RPMI7951 (cell line): ENCODE measurements around the gene MAGED2. TPM values are rescaled to one million over a fixed set of nuclear protein-coding genes. Genes with fewer than 3 reads are reported as not detected.
"Not testable (repeated sequence)": the region's sequence is repeated elsewhere in the genome, so short reads cannot be mapped to it uniquely, and the experiment has no call there.

Source experiments
- DNase-seq: peaks from one replicate; pipeline ENCODE4 v3.0.0-alpha.2; 2012; ENCODE audit warnings: low read depth
- total RNA-seq: library from RNA; depleted of rRNA; stranded (reverse); fragments of >200 nt; shearing (Covaris generic); gene quantifications from 2 replicates; pipeline ENCODE4 v1.2.3, GENCODE V29; 2014; rRNA removed

MAGED2 gene, protein sequence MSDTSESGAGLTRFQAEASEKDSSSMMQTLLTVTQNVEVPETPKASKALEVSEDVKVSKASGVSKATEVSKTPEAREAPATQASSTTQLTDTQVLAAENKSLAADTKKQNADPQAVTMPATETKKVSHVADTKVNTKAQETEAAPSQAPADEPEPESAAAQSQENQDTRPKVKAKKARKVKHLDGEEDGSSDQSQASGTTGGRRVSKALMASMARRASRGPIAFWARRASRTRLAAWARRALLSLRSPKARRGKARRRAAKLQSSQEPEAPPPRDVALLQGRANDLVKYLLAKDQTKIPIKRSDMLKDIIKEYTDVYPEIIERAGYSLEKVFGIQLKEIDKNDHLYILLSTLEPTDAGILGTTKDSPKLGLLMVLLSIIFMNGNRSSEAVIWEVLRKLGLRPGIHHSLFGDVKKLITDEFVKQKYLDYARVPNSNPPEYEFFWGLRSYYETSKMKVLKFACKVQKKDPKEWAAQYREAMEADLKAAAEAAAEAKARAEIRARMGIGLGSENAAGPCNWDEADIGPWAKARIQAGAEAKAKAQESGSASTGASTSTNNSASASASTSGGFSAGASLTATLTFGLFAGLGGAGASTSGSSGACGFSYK
- total RNA-seq: 189 and 239 TPM in 2 replicates

DNA sequence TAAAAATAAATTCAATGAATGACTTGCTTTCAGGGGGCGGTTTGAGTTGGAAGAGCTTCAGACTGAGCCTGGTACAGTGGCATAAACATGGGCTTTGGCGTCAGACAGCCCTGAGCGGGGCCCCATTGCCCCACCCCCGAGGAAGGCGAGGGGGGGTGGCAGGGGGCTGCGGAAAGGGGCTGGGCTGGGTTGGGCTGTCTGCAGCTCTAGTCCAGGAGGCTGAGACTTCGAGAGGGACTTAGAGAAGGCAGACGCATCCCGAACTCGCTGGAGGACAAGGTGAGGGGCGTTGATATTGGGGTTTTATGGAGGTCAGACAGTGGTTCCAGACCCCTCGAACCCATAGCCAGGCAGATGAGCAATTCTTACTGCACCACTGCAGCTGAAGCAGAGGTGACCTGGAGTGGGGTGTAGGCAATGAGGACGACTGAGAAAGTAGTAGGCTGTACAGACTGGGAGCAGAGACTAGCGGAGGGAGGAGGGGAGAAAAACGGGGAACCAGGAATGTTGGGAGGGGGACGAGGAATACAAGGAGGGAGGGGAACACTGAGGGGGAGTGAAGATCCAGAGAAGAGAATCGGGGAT lies at the start of gene MAGED2:
TSS of gene MAGED2 (plus strand) at position 222 of the 585 bp plus-strand sequence. CDS start 1,587 bp downstream, outside the sequence.
- peak; percentile 54 for DNase-seq

DNA sequence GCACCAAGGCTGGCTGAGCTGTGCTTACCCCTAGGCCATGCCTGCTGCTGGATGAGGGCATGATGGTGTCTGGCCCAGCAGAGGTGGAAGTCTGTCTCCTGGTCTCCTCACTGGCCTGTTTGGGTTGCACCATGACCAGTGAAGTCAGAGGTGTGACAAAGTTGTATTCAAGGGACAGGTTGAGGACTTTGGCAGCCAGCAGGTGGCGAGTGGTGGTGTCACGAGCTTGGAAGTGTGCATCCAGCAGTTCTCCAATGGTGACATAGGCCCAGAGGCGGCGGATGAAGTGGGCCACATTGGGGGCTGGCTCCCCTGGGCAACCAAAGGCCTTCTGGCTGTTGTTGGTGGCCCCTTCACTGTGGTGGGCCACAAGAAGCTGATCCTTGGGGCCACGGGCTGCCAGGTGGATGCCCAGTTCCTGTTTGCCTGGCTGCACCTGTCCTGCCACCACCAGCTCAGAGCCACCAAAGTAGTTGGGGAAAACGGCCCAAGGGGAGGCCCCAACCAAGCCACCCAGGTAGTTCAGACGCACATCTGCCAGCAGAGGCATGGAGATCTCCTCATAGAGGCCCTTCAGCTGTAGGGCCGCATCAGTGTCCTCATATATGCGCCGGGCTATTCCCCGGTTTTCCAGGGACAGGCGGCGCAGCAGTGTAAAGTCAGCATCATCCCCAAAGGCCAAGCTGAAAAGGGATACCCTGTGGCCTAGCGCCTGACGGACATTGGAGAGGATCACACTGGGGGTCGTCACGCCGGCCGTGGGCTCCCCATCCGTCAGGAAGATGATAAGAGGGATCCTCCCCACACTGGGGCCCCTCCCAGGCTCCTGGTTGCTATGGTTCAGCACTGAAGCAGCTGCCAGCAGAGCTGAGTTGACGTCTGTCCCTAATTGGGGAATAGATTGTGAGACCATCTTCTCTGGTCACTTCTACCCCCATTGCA lies 49.2 kb upstream of the MAGED2 start:
- DNase-seq: no peak

DNA sequence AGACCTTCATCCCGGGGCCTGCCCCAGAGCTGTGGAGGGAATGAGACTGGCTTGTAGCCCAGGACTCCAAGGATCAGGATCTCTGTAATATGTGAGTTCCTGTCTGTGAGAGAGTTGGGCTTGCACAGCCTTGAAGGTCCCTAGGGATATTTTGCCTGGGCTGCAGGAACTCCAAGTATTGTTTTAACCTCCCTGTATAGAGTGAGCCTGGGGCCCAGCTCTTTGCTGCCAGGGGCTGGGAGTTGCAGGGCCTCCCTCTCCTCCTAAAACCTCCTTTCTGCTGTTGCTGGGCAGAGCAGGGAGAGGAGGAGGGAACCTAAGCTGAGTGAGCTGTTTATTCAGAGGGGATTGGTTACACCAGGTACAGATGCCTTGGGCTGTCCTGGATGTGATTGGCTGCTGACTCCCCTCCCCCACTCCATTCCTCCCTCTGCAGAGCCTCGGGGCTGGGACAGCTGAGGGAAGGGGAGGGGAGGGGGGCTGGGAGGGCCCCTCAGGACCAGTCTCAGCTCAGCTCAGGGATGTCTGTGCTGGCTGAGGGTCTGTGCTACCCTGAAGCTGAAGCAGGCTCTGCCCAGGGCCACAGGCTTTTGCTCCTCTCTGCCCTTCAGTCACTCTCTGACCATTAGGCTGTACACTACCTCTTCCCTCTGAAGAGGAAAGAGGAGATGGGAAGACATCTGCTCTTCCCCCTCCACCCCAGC lies 33.0 kb upstream of the MAGED2 start:
- not testable (repeated sequence) for DNase-seq

DNA sequence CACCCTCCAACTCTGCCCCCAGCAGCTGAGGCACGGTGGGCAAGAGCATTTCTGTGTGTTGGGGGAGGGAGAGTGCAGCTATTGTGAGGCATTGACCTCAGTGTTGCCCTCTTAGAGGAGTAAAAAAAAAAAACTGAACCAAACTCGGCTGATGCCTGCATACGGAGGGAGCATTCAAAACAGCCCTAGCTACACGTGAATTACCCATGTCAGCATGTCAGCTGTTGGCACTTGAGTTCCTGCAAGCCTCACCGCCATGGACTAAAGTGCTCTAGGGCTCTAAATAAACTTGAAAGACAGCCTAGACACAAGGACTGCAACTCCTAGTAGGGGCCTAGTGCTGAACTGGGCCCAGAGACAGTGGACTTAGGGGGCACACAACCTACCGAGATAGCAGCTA lies 31.5 kb upstream of the MAGED2 start:
- DNase-seq: no peak

DNA sequence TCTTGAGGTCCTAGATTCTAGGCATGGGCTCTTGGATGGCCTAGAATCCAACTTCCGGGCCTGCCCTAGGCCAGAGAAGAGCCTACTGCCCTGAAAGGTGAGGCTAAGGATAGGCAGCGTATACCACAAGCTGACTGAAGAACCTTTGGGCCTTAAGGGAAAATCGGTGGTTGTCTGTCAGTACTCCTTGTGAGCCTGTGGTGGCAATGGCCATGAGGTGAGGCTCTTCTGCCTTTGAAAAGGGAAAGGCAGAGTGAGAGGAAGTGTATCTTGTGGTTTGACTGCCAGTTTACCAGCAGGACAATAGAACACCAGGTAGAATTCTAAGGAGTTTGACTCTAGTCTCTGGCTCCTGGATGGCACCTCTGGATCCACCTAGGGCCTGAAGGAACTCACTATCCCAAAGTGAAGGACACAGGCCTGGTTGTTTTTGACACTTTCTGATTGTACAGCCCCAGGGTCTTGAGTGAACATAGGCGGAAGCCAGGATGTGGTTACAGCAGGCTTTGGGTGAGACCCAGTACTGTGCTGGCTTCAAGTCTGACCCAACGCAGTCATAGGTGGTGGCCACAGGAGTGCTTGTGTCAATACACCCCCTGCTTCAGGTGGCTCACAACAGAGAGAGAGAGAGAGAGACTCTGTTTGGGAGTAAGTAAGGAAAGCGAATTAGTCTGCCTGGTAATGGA lies 30.4 kb upstream of the MAGED2 start:
- no peak for DNase-seq

DNA sequence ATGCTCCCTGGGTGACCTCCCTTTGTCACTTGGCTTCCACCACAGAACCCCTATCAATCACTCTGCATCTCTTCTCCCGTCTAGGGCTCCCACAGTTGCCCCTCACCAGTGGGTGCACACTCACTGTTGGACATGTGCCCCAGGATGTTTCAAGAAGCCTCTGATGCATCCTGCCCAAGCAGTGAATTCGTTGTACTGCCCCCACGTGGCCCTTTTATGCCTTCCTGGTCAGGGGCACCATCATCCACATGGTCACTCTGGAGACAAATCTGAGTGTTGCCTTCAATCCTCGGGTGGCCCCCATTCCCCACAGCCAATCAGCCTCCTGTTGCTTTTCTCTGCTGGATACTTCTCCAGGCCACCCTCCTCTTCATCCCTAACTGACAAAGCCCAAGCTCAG lies 21.6 kb upstream of the MAGED2 start:
- DNase-seq: peak; percentile 11

DNA sequence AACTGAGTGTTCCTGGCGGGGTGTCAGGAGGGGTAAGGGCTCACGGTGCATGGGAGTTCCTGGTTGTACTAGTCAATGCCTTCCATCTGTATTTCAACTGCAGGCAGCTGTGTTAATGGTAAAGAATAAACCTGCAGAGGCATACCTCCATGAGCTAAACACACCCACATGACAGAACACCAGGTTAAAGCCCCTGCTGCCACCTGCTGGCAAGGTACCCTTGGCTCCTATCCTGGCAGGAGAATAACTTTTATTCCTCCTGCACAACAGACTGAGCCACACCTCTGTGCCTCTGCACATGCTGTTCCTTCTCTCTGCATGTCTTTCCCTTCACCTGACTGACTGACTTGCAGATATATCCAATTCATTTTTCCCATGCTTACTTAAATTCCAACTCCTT lies 20.6 kb upstream of the MAGED2 start:
- no peak for DNase-seq

DNA sequence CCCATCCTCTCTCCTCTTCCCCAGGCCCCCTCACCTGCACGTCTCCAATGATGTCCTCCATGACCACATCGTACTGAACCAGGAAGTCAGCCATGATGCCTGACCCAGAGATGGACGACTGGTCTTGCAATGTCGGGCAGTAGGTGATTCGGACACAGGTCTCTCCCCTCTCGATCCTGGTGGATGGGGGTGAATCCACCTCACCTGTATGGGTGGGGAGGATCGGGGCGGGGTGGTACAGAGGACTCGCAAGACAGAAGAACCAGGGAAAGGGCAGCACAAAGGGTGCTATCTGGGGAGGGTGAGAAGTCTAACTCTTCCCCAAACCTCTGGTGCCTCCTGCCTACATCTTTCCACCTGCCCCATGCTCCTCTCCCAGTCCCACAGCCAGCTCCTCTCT lies 19.1 kb upstream of the MAGED2 start:
- no peak for DNase-seq

DNA sequence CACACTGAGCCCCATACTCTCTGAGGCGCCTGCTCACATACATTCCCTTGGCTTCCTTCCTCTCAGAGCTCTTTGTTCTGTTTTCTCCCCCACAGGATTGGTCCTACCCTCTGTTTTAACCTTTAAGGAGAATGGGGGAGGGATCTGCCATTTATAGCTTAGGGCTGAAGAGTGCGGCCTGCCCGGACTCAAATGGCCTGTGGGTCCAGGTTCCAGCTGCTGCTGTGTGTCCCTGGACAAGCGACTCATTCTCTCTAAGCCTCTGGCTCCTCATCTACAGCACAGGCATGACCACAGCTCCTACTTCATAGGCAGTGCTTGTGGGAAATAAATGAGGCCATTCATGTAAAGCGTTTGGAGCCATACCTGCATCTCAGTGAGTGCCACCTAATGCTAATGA lies 18.1 kb upstream of the MAGED2 start:
- DNase-seq: peak; percentile 30

DNA sequence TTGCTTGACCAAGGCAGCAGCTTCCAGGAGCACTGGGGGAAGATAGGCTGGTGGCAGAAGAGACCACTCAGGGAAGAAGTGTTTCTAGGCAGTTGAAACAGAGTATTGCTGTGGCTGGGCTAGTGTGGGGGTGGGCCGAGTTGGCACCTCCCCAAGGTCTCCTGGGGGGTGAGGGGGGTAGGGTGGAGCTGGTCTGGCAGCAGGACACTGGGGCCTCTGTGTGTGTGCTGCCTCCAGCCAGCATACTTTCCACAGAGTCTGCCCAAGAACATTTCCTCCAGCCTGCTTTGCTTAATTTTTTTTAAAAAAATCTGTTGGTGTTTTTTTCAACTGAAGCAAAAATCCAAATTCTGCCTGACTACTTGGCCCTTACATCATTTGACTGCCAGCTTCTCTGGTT lies 13.5 kb upstream of the MAGED2 start:
- DNase-seq: peak; percentile 5

DNA sequence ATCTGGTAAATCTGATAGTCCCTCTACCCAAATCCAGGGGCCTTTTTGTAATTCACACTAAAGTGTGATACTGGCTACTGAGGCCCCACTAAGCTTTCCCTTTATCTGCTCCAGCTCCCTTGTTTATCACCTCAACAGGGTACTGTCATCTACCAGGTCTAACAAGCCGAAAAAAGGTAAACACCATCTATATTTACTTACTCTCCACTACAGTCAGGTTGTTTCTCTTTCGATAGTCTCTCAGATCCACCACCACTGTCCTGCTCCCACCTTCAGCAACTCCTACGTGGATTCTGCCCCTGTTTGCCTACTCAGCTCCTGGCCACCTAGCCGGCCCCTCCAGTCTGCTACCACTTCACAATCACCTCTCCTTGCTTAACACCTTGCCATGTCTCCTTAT lies 12.8 kb upstream of the MAGED2 start:
- no peak for DNase-seq

DNA sequence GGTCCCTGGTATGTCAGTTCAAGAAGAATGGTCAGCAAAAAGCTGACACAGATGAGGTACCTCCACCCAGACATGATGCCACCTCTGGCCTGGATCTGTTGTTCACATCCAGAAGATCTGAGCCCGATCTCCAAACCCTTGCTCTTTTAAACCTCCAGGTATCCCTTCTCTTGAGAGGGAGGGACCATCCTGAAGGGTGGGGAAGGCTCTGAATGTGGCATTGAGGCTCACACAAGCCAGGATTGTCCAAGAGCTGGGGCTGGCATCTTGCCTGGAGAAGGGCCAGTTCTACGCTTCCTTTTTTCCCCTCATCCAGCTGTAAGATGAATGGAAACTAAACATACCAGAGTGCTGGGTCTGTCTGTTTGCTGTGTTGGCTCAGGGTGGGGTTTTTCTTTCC lies 9.4 kb upstream of the MAGED2 start, which contains the start of gene ITIH6:
TSS of gene ITIH6 (minus strand) at position 119 of the 400 bp plus-strand sequence. CDS start at position 74, 45 bp downstream.
- DNase-seq: peak; percentile 21

DNA sequence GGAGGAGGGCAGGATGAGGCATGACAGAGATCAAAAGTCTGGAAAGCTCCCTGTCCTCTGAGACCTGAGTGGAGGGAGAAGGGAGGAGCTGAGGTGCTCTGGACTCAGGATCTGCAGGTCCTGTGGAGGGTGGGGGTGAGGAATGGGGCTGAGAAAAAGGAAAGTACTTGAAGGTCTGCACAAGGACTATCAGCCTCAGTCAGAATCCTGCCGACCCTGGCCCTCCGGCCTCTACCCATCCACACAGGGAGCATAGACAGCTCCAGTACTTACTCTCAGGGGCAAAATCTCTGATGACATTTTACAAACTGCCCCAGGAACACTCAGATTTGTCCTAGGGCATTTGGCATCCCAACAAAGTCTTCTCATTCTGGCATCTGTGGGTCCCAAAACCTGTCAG lies 8.5 kb upstream of the MAGED2 start:
- DNase-seq: no peak

DNA sequence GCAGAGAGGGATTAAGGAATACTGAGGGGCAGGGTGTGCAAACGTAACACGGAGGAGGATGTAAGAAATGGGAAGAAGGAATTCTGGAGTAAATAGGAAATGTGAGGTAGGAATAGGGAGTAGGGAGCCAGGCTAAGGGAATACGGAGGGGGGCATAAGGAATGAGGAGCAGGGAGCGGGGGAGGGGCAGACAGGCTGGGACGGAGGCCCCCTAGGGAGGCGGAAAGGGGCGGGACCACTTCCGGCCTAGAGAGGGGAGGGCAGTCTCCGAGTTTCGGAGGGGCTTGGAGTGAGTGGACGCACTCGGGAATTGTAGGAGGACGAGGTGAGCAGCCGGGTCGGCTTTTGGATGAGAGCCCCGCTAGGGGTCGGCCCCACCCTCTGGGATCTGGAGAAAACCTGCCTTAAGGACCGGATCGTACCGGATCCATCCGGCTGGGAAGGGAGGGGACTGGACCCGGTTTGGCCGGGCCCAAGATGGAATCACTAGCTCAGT lies 612 bp downstream of the MAGED2 start:
- peak; percentile 63 for DNase-seq

DNA sequence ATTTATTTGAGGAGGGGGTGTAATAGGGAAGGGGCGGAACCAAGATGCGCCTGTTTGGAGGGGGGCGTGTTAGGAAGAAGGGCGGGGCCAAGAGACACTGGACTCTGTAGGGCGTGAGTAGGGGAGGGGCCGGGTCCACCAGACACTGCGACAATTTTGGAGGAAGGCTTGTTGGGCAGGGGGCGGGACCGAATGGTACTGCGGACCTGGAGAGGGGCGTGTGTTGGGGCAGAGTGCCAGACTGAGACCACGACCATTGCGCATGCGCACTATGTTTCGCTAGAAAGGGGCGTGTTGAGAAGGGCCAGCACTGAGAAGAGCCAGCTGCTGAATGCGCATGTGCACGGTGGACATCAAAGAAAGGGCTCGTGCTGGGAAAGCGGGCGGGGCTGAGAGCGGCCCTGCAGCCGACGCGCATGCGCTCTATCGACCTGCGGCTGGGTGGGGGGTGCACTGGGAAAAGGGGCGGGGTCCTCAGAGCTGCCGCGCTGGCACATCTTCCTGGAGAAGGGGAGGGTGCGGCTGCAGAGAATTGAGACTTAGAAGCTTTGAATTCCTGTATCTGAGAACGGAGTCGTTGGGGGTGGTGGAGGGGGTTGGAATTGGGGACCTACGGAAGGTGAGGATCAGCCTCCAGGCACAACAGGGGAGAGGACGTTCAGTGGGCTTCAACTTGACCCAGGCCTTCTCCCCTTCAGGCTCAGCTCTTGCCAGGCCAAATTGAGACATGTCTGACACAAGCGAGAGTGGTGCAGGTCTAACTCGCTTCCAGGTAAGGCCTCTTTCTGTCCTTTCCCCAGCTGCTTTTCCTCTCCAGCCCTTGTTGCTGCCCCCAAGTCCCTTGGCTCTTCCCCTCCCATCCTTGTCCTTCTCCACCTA lies 1.3 kb downstream of the MAGED2 start:
- peak; percentile 94 for DNase-seq

DNA sequence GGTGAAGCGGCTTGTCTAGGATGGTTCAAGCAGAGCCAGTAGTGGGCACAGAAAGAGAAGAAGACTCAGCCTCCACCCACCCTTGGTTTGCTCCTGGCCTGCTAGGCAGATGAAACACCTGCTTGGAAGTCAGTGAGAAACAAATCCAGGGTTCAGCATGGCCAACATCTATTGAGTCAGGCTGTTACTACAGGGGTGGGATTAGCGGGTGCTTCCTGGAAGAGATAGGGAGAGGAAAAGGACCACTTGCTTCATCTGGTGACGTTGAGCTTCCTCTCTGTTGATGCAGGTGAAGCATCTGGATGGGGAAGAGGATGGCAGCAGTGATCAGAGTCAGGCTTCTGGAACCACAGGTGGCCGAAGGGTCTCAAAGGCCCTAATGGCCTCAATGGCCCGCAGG lies 3.0 kb downstream of the MAGED2 start:
- no peak for DNase-seq

DNA sequence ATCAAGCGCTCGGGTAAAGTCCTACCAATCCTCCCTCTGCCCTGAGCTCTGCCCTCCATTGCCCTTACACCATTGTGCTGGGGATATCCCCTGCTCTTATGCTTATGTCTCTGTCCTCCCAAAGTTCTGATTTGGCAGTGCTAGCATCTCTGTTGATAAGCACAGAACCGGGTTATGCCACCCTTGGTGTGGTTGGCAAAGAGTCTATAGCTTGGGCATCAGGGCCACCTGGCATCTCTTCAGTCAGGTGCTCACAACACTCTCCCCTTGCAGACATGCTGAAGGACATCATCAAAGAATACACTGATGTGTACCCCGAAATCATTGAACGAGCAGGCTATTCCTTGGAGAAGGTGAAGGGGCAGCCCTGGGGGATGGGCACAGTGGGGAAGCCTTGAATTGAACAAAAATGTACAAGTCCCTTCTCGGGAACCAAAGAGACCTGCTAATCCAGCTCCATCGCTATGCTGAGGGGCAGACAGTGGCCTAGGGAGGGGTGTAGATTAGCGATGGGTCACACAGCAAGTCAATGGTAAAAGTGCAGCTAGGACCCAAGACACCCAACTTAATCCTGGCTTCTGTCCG lies 3.8 kb downstream of the MAGED2 start:
- no peak for DNase-seq

DNA sequence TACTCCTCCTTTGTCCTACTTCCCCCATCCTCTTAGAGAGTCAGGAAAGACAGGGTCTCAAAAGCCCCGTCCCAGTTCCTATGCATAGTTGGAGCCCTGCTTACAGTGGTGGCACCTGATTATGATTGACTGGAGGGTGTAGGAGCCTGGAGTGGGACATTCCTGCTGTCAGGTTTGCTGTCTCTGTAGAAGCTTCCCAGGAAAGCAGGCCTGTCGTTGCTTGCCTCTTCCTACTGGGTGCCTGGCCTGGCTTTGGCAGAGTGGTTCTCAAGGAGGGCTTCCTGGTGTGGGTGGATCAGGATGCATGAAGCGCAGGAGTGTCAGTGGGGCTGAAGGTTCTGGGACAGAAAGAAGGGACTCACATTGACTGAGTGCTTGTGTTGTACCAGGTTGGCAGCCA lies 4.8 kb downstream of the MAGED2 start:
- no peak for DNase-seq
